Endothelial cell of umbilical vein (primary cell): ENCODE measurements around the gene KCNJ5.

Experiments used
- EZH2 ChIP-seq: IDR thresholded peaks from 2 replicates; pipeline ENCODE4 v1.6.1; 2012; ENCODE audit warnings: borderline replicate concordance, low read depth, mild to moderate bottlenecking, moderate library complexity, low read length, inconsistent platforms; ENCODE audit not compliant: severe bottlenecking
- FOS ChIP-seq: IDR thresholded peaks from 2 replicates; pipeline ENCODE4 v1.6.1; 2011; ENCODE audit warnings: mild to moderate bottlenecking, low read length, moderate library complexity, borderline replicate concordance; ENCODE audit not compliant: insufficient read depth
- GATA2 ChIP-seq: IDR thresholded peaks from 2 replicates; pipeline ENCODE4 v1.7.0; 2011; ENCODE audit warnings: low read depth, mild to moderate bottlenecking, moderate library complexity, mixed read lengths, low read length; ENCODE audit not compliant: insufficient read length, insufficient read depth
- JUN ChIP-seq: IDR thresholded peaks from 2 replicates; pipeline ENCODE4 v1.6.1; 2011; ENCODE audit warnings: borderline replicate concordance, low read depth; ENCODE audit not compliant: insufficient read length, insufficient read depth
- MYC ChIP-seq: IDR thresholded peaks from one replicate; pipeline ENCODE4 v1.6.1; 2011; ENCODE audit warnings: mild to moderate bottlenecking, low read depth, low read length
- POLR2A ChIP-seq: IDR thresholded peaks from 2 replicates; pipeline ENCODE4 v1.6.1; 2012; ENCODE audit warnings: low read depth, mild to moderate bottlenecking, control low read depth, low read length
- POLR2AphosphoS5 ChIP-seq: IDR thresholded peaks from 2 replicates; pipeline ENCODE4 v1.6.1; 2012; ENCODE audit warnings: low read depth, mild to moderate bottlenecking, control low read depth, low read length, moderate library complexity; ENCODE audit not compliant: insufficient read depth
- TF ChIP-seq, protein P1 (sequence below), 2 donors: IDR thresholded peaks; 1 replicate in 1 of 2; 2 replicates in 1 of 2; pipeline ENCODE4 v1.5.1; 2011; ENCODE audit warnings: low read length in 2 of 2, mild to moderate bottlenecking in 2 of 2, moderate library complexity in 2 of 2, control low read depth in 1 of 2, inconsistent platforms in 1 of 2, low read depth in 1 of 2; ENCODE audit not compliant: insufficient read depth in 1 of 2; ENCODE audit errors: extremely low read depth in 1 of 2
- TF ChIP-seq, protein P2 (sequence below): IDR thresholded peaks from 2 replicates; pipeline ENCODE4 v1.6.1; 2011; ENCODE audit not compliant: insufficient read depth, insufficient read length

DNA sequence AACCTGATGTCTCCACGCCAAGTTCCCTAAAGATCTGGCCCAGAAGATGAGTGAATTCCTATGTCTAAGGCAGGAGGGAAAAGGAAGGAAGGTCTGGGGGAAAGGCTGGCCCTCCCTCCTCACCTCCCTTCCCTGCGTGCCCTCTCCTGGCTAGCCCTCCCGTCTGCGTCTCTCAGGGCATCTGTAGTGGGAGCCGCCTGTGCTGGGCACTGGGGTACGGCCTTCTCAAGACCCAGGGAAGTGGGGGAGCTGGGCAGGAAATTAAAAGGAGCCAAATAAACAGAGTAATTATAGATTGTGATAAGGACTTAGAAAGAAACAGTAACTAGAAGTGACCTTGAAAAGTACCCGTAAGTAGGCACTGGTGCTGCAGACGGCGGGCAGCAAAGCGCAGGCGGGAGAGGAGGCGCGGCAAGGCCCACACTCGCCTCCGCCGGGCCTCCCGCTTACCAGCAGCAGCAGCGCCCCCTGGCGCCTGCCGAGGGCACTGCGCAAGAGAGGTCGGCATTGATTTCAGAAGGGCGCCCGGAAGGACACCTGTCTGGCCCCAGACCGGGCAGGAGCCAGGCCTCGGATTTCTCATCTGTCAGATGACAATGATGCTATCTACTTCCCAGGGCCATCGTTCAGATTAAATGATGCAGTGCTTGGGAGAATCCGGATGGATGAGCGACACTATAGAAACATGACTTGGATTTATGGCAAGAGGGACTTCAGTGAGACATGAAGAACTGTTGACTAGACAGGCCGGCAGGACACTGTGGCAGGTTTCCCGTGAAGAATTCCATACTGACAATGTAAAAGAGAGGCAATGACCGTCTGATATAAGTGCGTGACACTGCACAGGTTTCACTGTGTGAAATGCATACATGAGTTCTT, 31.4 kb upstream of the KCNJ5 start:
- TF ChIP-seq, protein P1, sequence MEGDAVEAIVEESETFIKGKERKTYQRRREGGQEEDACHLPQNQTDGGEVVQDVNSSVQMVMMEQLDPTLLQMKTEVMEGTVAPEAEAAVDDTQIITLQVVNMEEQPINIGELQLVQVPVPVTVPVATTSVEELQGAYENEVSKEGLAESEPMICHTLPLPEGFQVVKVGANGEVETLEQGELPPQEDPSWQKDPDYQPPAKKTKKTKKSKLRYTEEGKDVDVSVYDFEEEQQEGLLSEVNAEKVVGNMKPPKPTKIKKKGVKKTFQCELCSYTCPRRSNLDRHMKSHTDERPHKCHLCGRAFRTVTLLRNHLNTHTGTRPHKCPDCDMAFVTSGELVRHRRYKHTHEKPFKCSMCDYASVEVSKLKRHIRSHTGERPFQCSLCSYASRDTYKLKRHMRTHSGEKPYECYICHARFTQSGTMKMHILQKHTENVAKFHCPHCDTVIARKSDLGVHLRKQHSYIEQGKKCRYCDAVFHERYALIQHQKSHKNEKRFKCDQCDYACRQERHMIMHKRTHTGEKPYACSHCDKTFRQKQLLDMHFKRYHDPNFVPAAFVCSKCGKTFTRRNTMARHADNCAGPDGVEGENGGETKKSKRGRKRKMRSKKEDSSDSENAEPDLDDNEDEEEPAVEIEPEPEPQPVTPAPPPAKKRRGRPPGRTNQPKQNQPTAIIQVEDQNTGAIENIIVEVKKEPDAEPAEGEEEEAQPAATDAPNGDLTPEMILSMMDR (IDR thresholded peaks at IDR 0.05; ENCODE audit: extremely low read depth in 1 of 2, insufficient read depth in 1 of 2, low read depth in 1 of 2, low read length in 2 of 2): peak; percentile 97 to 99
- TF ChIP-seq JUN: no peak
- TF ChIP-seq, protein P2, sequence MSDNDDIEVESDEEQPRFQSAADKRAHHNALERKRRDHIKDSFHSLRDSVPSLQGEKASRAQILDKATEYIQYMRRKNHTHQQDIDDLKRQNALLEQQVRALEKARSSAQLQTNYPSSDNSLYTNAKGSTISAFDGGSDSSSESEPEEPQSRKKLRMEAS: no peak
- TF ChIP-seq MYC: no peak
- TF ChIP-seq POLR2AphosphoS5: no peak
- no peak for TF ChIP-seq POLR2A
- no peak for TF ChIP-seq EZH2
- no peak for TF ChIP-seq GATA2
- TF ChIP-seq FOS: no peak
